IPS-18a (cell line): Measurements from ENCODE around the gene PFKP.

ENCODE experiments used
- H3K27ac ChIP-seq: one replicate; pipeline ENCODE4 v1.5.1; 2013; ENCODE audit warnings: low read length
- H3K27me3 ChIP-seq: one replicate; pipeline ENCODE4 v1.6.1; 2013; ENCODE audit warnings: mild to moderate bottlenecking, low read length; ENCODE audit not compliant: control insufficient read depth, insufficient read depth
- H3K36me3 ChIP-seq: one replicate; pipeline ENCODE4 v1.6.1; 2013; ENCODE audit warnings: low read depth, low read length; ENCODE audit not compliant: control insufficient read depth
- H3K4me1 ChIP-seq: one replicate; pipeline ENCODE4 v1.6.1; 2013; ENCODE audit warnings: low read depth, low read length; ENCODE audit not compliant: control insufficient read depth
- H3K4me3 ChIP-seq: one replicate; pipeline ENCODE4 v1.5.1; 2013; ENCODE audit warnings: low read length
- H3K9ac ChIP-seq: one replicate; pipeline ENCODE4 v1.6.1; 2013; ENCODE audit warnings: mild to moderate bottlenecking, low read length, moderate library complexity
- H3K9me3 ChIP-seq: one replicate; pipeline ENCODE4 v1.6.1; 2013; ENCODE audit warnings: low read depth, low read length; ENCODE audit not compliant: control insufficient read depth

The PFKP gene

GRCh38 chr10:3145366-3145765 lies 78.0 kb downstream of the PFKP start:
- peaks cover 40% of the 10 kb centered on the region for H3K36me3 ChIP-seq
- no peak overlapping the region for H3K4me3 ChIP-seq

GRCh38 chr10:3146289-3146688 lies 78.9 kb downstream of the PFKP start:
- no peak overlapping the region for H3K4me3 ChIP-seq
- H3K27me3 ChIP-seq, result no peaks in the 10 kb centered on the region
- H3K27ac ChIP-seq, result no peak overlapping the region
- no peak overlapping the region for H3K9ac ChIP-seq
- H3K9me3 ChIP-seq, result no peaks in the 10 kb centered on the region
- no peaks in the 10 kb centered on the region for H3K4me1 ChIP-seq
- peaks cover 38% of the 10 kb centered on the region for H3K36me3 ChIP-seq

More at GRCh38 chr10:3145366-3145765, 78.0 kb downstream of the PFKP start:
- no peaks in the 10 kb centered on the region for H3K27me3 ChIP-seq
- no peak overlapping the region for H3K27ac ChIP-seq
- no peaks in the 10 kb centered on the region for H3K4me1 ChIP-seq
- no peak overlapping the region for H3K9ac ChIP-seq
- no peaks in the 10 kb centered on the region for H3K9me3 ChIP-seq

DNA sequence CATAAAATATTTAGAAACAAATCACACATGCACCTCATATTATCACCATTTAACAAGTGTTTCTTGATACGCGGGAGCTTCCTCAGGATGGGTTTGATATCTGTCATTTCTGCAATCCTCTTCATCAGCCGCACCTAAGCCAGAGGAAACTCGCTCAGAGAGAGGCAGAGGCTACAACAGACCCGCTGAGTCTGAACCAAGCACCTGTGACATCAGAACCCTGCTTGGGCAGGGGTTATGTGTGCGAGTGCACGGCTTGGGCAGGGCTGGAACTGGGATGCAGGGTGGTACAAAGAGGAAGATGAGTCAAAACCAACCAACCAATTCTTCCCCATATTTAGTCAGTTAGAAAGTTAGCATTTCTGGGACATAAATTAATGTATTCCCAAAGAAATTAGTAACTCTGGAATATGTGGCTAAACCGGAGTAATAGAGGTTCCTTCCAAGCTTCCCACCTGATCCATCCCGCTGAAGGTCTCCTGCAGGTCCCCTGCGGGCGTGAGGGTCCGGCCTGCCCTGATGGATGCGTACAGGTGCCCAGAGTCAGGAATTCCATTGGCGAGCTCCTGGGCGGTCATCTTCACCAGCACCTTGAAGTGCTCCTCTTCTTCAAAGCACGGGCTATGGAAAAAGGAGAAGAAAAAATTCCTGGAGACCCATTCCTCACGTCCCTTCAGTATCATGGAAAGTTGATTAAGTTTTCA lies 79.9 kb downstream of the PFKP start:
- no peak overlapping the region for H3K4me3 ChIP-seq
- no peaks in the 10 kb centered on the region for H3K4me1 ChIP-seq
- H3K9ac ChIP-seq, result no peak overlapping the region
- H3K27me3 ChIP-seq, result no peaks in the 10 kb centered on the region
- peaks cover 36% of the 10 kb centered on the region for H3K36me3 ChIP-seq
- no peaks in the 10 kb centered on the region for H3K9me3 ChIP-seq
- no peak overlapping the region for H3K27ac ChIP-seq

DNA sequence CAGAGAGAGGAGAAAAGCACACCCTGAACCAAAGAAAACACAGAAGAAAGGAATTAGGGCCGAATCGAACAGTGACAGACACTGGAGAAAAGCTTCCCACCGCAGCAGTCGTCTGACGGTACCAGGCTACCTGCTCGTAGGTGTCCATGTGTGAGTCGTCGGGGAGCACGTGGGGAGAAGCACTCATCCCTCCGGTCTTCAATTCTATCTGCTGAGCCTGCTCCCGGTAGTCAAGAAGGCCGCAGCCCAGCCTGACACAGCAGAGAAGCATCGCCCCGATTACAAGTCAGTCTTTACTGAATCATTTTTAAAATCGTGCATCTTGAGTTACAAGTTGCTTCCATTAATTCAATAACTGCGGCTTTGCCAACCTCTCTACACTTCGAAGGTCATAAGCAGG lies 80.7 kb downstream of the PFKP start:
- Histone ChIP-seq H3K27ac (no peak overlapping the region), H3K9me3 (no peaks in the 10 kb centered on the region), H3K4me1 (no peaks in the 10 kb centered on the region), H3K27me3 (no peaks in the 10 kb centered on the region), H3K9ac (no peak overlapping the region), H3K4me3 (no peak overlapping the region), H3K36me3 (peaks cover 40% of the 10 kb centered on the region)

DNA sequence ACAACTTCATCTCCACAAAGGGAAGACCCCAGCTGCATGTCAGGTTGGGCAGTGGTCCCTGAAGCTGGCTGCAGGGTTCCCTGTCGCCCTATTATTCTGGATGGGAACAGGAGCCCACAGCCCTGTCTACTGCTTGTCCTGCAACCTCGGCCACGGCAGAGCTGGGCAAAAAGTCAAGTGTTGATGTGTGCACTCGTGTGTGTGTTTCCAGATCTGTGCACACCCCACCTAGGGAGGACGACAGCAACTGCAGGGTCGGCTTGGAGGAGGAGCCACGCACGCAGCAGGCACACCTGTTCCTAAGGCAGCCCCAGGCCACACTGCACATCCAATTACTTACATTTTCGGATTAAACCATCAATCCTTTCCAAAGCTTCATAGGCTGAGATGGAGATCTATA lies 81.6 kb downstream of the PFKP start:
- no peak overlapping the region for H3K4me3 ChIP-seq

GRCh38 chr10:3149918-3150317 lies 82.6 kb downstream of the PFKP start:
- Histone ChIP-seq H3K4me1 (no peaks in the 10 kb centered on the region), H3K27me3 (no peaks in the 10 kb centered on the region), H3K9ac (no peak overlapping the region), H3K4me3 (no peak overlapping the region), H3K9me3 (no peaks in the 10 kb centered on the region), H3K36me3 (peaks cover 47% of the 10 kb centered on the region), H3K27ac (no peak overlapping the region)

More for the DNA sequence above, 81.6 kb downstream of the PFKP start:
- Histone ChIP-seq H3K4me1 (no peaks in the 10 kb centered on the region), H3K27ac (no peak overlapping the region), H3K9me3 (no peaks in the 10 kb centered on the region), H3K27me3 (no peaks in the 10 kb centered on the region), H3K36me3 (peaks cover 40% of the 10 kb centered on the region), H3K9ac (no peak overlapping the region)

GRCh38 chr10:3150366-3150765 lies 83.0 kb downstream of the PFKP start:
- Histone ChIP-seq H3K9me3 (no peaks in the 10 kb centered on the region), H3K4me3 (no peak overlapping the region), H3K36me3 (peaks cover 46% of the 10 kb centered on the region), H3K27ac (no peak overlapping the region), H3K27me3 (no peaks in the 10 kb centered on the region), H3K9ac (no peak overlapping the region), H3K4me1 (no peaks in the 10 kb centered on the region)

- no peak overlapping the region for H3K27ac ChIP-seq
- no peak overlapping the region for H3K4me3 ChIP-seq
- H3K27me3 ChIP-seq, result no peaks in the 10 kb centered on the region
- H3K36me3 ChIP-seq, result peaks cover 50% of the 10 kb centered on the region
- H3K9ac ChIP-seq, result no peak overlapping the region
- H3K4me1 ChIP-seq, result no peaks in the 10 kb centered on the region
- H3K9me3 ChIP-seq, result no peaks in the 10 kb centered on the region
These were observed 83.6 kb downstream of the PFKP start for GRCh38 chr10:3150961-3151360.

GRCh38 chr10:3151889-3152565 lies 84.7 kb downstream of the PFKP start:
- Histone ChIP-seq H3K9me3 (no peaks in the 10 kb centered on the region), H3K27ac (no peak overlapping the region), H3K27me3 (no peaks in the 10 kb centered on the region), H3K4me1 (no peaks in the 10 kb centered on the region), H3K9ac (no peak overlapping the region), H3K4me3 (no peak overlapping the region), H3K36me3 (peaks cover 52% of the 10 kb centered on the region)

DNA sequence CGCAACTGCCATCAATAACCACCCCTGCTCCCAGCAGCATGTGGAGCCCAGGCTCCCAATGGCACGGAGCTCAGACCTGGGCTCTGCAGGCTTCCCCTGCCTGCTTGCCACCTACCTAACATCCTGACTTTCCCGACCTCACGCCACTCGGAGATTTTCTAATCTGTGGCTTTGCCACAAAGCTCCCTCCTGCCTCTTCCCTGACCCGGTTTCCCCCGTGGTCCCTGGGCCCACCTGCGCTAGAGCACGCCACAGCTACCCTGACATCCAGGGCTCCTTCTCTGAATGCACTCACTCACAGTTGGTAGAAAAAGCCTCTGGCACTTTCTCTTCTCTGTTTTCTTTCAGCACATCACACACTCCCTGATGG lies 85.2 kb downstream of the PFKP start:
- no peak overlapping the region for H3K9ac ChIP-seq

GRCh38 chr10:3154666-3155065 lies 87.3 kb downstream of the PFKP start:
- Histone ChIP-seq H3K36me3 (peaks cover 50% of the 10 kb centered on the region), H3K9ac (no peak overlapping the region), H3K27me3 (no peaks in the 10 kb centered on the region), H3K27ac (no peak overlapping the region), H3K4me3 (no peak overlapping the region), H3K9me3 (no peaks in the 10 kb centered on the region), H3K4me1 (no peaks in the 10 kb centered on the region)

More for the DNA sequence above, 85.2 kb downstream of the PFKP start:
- no peaks in the 10 kb centered on the region for H3K4me1 ChIP-seq
- H3K4me3 ChIP-seq, result no peak overlapping the region
- no peaks in the 10 kb centered on the region for H3K27me3 ChIP-seq
- no peak overlapping the region for H3K27ac ChIP-seq
- no peaks in the 10 kb centered on the region for H3K9me3 ChIP-seq
- peaks cover 46% of the 10 kb centered on the region for H3K36me3 ChIP-seq

- no peak overlapping the region for H3K9ac ChIP-seq
- H3K9me3 ChIP-seq, result no peaks in the 10 kb centered on the region
- no peak overlapping the region for H3K27ac ChIP-seq
- peaks cover 46% of the 10 kb centered on the region for H3K36me3 ChIP-seq
- no peaks in the 10 kb centered on the region for H3K4me1 ChIP-seq
- no peaks in the 10 kb centered on the region for H3K27me3 ChIP-seq
- H3K4me3 ChIP-seq, result no peak overlapping the region
These were observed 91.8 kb downstream of the PFKP start for GRCh38 chr10:3159152-3159551.
